Panc1 (cell line): ENCODE data around the gene INPP5A. TPM values are rescaled to one million over a fixed set of nuclear protein-coding genes. Genes with fewer than 3 reads are reported as not detected.

Source experiments
- ATAC-seq: fragments of 200-7000 bp; cut with Tn5 transposase; 2 replicates; pipeline ENCODE4 v1.9.1; 2020; ENCODE audit warnings: mild to moderate bottlenecking, moderate library complexity
- BruUV-seq: library from RNA; stranded (reverse); fragments of 400-500 nt; replicated peaks from 2 replicates; lab custom pipeline; 2021; lab: Mats Ljungman, UMichigan
- CTCF ChIA-PET: fragments of 300-600 bp; sonication (Branson Sonifier 250); formaldehyde crosslinking; loops from one replicate; lab custom pipeline; 2022; ENCODE audit warnings: antibody characterized with exemption; lab: Charles Lee
- POLR2A ChIA-PET: fragments of 300-600 bp; sonication (Branson Sonifier 250); formaldehyde crosslinking; loops from one replicate; lab custom pipeline; 2022; ENCODE audit warnings: antibody characterized with exemption; lab: Charles Lee
- DNase-seq: peaks from one replicate; pipeline ENCODE4 v3.0.0-alpha.2; 2010; ENCODE audit warnings: low read depth, low spot score
- H3K27ac ChIP-seq: 2 replicates; pipeline ENCODE4 v1.5.1; 2011; ENCODE audit warnings: mild to moderate bottlenecking, low read length, inconsistent platforms
- H3K27me3 ChIP-seq: fragments of 200-500 bp; sonication (Bioruptor generic); 2 replicates; pipeline ENCODE4 v1.6.0; 2014; ENCODE audit warnings: low read length, inconsistent platforms; ENCODE audit not compliant: control insufficient read depth, insufficient read depth
- H3K36me3 ChIP-seq: fragments of 200-500 bp; sonication (Bioruptor generic); 2 replicates; pipeline ENCODE4 v1.5.1; 2014; ENCODE audit warnings: inconsistent platforms, mild to moderate bottlenecking, low read length, moderate library complexity; ENCODE audit not compliant: control insufficient read depth, insufficient read depth
- H3K4me1 ChIP-seq: 2 replicates; pipeline ENCODE4 v1.5.1; 2011; ENCODE audit warnings: inconsistent platforms, mild to moderate bottlenecking, low read length, moderate library complexity; ENCODE audit not compliant: control insufficient read depth, insufficient read depth
- H3K4me3 ChIP-seq, 2 experiments: 2 replicates each; pipeline ENCODE4 v1.5.1; 2011 to 2012; ENCODE audit warnings: low read depth in 2 of 2, low read length in 2 of 2, mild to moderate bottlenecking in 2 of 2, inconsistent platforms in 1 of 2, moderate library complexity in 1 of 2
- H3K9me3 ChIP-seq: fragments of 200-500 bp; sonication (Bioruptor generic); 2 replicates; pipeline ENCODE4 v1.5.1; 2014; ENCODE audit warnings: low read depth, mild to moderate bottlenecking, inconsistent platforms, low read length, moderate library complexity; ENCODE audit not compliant: control insufficient read depth, insufficient read depth
- POLR2AphosphoS5 ChIP-seq: IDR thresholded peaks from 2 replicates; pipeline ENCODE4 v1.6.1; 2012; ENCODE audit warnings: mild to moderate bottlenecking, low read depth, low read length, moderate library complexity
- SIN3A ChIP-seq: IDR thresholded peaks from 2 replicates; pipeline ENCODE4 v1.6.1; 2012; ENCODE audit warnings: low read depth, mild to moderate bottlenecking, low read length, moderate library complexity, borderline replicate concordance; ENCODE audit not compliant: insufficient read depth
- TCF7L2 ChIP-seq: IDR thresholded peaks from 2 replicates; pipeline ENCODE4 v1.6.1; 2011; ENCODE audit warnings: mild to moderate bottlenecking, low read depth, low read length, inconsistent platforms
- in situ Hi-C: cut with HindIII; loops from 2 replicates; pipeline ENCODE4 v1.10.0; 2016; ENCODE audit warnings: low sequenced_read_pairs, low pct_unique_long_range_greater_than_20kb
- intact Hi-C: fragments of 100-400 bp; cut with micrococcal nuclease; formaldehyde crosslinking; loops from one replicate; pipeline ENCODE4 v1.10.0; 2022; ENCODE audit not compliant: unreplicated experiment
- total RNA-seq: library from RNA; stranded (reverse); gene quantifications from one replicate; pipeline ENCODE4 v1.2.1, GENCODE V29; 2021; ENCODE audit not compliant: unreplicated experiment
- TF ChIP-seq, protein P1 (sequence below): fragments of 450-650 bp; IDR thresholded peaks from 2 replicates; pipeline ENCODE4 v1.5.1; 2017; ENCODE audit warnings: mild to moderate bottlenecking
- TF ChIP-seq, protein P2 (sequence below), 2 experiments: IDR thresholded peaks; 2 replicates each; pipeline ENCODE4 v1.6.1; 2011 to 2012; ENCODE audit warnings: low read depth in 2 of 2, control low read depth in 1 of 2, low read length in 1 of 2, mild to moderate bottlenecking in 1 of 2, moderate library complexity in 1 of 2; ENCODE audit not compliant: insufficient read depth in 1 of 2

Gene INPP5A
- total RNA-seq, 1 experiment from 2014 or later = 60.0 TPM

- peaks cover 17% of the 10 kb centered on the region for H3K4me1 ChIP-seq
- H3K27me3 ChIP-seq = no peaks in the 10 kb centered on the region
- no peaks in the 10 kb centered on the region for H3K9me3 ChIP-seq
- H3K4me3 ChIP-seq = no peak overlapping the region
- H3K36me3 ChIP-seq = no peaks in the 10 kb centered on the region
- DNase-seq (no peak), ATAC-seq (peak; percentile 15; the same call in 1 of the 2 replicates)
- no TSS peak for BruUV-seq
- H3K27ac ChIP-seq = no peak overlapping the region
- CTCF ChIA-PET = no interaction called here
- TF ChIP-seq, protein P1, sequence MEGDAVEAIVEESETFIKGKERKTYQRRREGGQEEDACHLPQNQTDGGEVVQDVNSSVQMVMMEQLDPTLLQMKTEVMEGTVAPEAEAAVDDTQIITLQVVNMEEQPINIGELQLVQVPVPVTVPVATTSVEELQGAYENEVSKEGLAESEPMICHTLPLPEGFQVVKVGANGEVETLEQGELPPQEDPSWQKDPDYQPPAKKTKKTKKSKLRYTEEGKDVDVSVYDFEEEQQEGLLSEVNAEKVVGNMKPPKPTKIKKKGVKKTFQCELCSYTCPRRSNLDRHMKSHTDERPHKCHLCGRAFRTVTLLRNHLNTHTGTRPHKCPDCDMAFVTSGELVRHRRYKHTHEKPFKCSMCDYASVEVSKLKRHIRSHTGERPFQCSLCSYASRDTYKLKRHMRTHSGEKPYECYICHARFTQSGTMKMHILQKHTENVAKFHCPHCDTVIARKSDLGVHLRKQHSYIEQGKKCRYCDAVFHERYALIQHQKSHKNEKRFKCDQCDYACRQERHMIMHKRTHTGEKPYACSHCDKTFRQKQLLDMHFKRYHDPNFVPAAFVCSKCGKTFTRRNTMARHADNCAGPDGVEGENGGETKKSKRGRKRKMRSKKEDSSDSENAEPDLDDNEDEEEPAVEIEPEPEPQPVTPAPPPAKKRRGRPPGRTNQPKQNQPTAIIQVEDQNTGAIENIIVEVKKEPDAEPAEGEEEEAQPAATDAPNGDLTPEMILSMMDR = no peak
- no peak for TF ChIP-seq POLR2AphosphoS5
- TF ChIP-seq SIN3A = no peak
- no peak for TF ChIP-seq TCF7L2
- TF ChIP-seq, protein P2, sequence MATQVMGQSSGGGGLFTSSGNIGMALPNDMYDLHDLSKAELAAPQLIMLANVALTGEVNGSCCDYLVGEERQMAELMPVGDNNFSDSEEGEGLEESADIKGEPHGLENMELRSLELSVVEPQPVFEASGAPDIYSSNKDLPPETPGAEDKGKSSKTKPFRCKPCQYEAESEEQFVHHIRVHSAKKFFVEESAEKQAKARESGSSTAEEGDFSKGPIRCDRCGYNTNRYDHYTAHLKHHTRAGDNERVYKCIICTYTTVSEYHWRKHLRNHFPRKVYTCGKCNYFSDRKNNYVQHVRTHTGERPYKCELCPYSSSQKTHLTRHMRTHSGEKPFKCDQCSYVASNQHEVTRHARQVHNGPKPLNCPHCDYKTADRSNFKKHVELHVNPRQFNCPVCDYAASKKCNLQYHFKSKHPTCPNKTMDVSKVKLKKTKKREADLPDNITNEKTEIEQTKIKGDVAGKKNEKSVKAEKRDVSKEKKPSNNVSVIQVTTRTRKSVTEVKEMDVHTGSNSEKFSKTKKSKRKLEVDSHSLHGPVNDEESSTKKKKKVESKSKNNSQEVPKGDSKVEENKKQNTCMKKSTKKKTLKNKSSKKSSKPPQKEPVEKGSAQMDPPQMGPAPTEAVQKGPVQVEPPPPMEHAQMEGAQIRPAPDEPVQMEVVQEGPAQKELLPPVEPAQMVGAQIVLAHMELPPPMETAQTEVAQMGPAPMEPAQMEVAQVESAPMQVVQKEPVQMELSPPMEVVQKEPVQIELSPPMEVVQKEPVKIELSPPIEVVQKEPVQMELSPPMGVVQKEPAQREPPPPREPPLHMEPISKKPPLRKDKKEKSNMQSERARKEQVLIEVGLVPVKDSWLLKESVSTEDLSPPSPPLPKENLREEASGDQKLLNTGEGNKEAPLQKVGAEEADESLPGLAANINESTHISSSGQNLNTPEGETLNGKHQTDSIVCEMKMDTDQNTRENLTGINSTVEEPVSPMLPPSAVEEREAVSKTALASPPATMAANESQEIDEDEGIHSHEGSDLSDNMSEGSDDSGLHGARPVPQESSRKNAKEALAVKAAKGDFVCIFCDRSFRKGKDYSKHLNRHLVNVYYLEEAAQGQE (IDR thresholded peaks at IDR 0.05; ENCODE audit: insufficient read depth in 1 of 2, low read depth in 2 of 2, low read length in 1 of 2) = no peak
- POLR2A ChIA-PET = no interaction called here
- intact Hi-C loops = no loop called here
- in situ Hi-C loops = no loop called here
Measured at GRCh38 chr10:132607961-132608495, 70.4 kb downstream of the INPP5A start.

GRCh38 chr10:132608511-132609195, 71.1 kb downstream of the INPP5A start:
- Histone ChIP-seq H3K9me3 (no peaks in the 10 kb centered on the region), H3K36me3 (no peaks in the 10 kb centered on the region), H3K4me1 (peaks cover 17% of the 10 kb centered on the region), H3K4me3 (no peak overlapping the region), H3K27me3 (no peaks in the 10 kb centered on the region), H3K27ac (no peak overlapping the region)
- TF ChIP-seq, protein P1 = no peak
- TF ChIP-seq SIN3A (no peak), TCF7L2 (no peak), POLR2AphosphoS5 (no peak)
- TF ChIP-seq, protein P2 (IDR thresholded peaks at IDR 0.05; ENCODE audit: insufficient read depth in 1 of 2, low read depth in 2 of 2, low read length in 1 of 2) = no peak
- ATAC-seq (peak; percentile 14; the same call in 1 of the 2 replicates), DNase-seq (no peak)
- intact Hi-C loops (no loop called here), in situ Hi-C loops (no loop called here)
- ChIA-PET POLR2A (no interaction called here), CTCF (no interaction called here)
- BruUV-seq = no TSS peak
